B cell (primary cell): ENCODE measurements around the gene SYNE2. TPM values are rescaled to one million over a fixed set of nuclear protein-coding genes. Genes with fewer than 3 reads are reported as not detected.

ENCODE experiments used
- ATAC-seq: fragments of 200-7000 bp; cut with Tn5 transposase; one replicate; pipeline ENCODE4 v1.10.0; 2021; ENCODE audit warnings: low read depth, mild to moderate bottlenecking, moderate number of reproducible peaks, moderate library complexity
- CTCF ChIA-PET: fragments of 350-600 bp; sonication (Branson Sonifier 250); formaldehyde crosslinking; loops from one replicate; lab custom pipeline; 2021; ENCODE audit warnings: antibody characterized with exemption, inconsistent platforms; lab: Charles Lee
- POLR2A ChIA-PET: fragments of 350-600 bp; sonication (Branson Sonifier 250); formaldehyde crosslinking; loops from one replicate; lab custom pipeline; 2021; ENCODE audit warnings: antibody characterized with exemption; lab: Charles Lee
- DNase-seq: peaks from one replicate; pipeline ENCODE4 v3.0.0; 2013
- H2AFZ ChIP-seq: 2 replicates; pipeline ENCODE4 v1.6.1; 2012; ENCODE audit warnings: mild to moderate bottlenecking, low read depth, low read length; ENCODE audit not compliant: insufficient read depth, poor library complexity, severe bottlenecking
- H3K27ac ChIP-seq, 2 donors: 1 replicate in 1 of 2; 2 replicates in 1 of 2; pipeline ENCODE4 v1.5.1; 2012 to 2013; ENCODE audit warnings: low read length in 2 of 2, mild to moderate bottlenecking in 2 of 2, moderate library complexity in 1 of 2
- H3K27me3 ChIP-seq, 4 experiments: fragments of 200-600 bp in 1 of 4; sonication (generic) in 1 of 4; replicated peaks in 1 of 4; 1 replicate in 2 of 4; 2 replicates in 2 of 4; pipeline versions ENCODE4 v1.6.1 to v1.7.0; 2013 to 2016; ENCODE audit warnings: low read length in 3 of 4, mild to moderate bottlenecking in 2 of 4, mixed read lengths in 1 of 4, moderate library complexity in 1 of 4; ENCODE audit not compliant: insufficient read depth in 4 of 4, control insufficient read depth in 3 of 4; ENCODE audit errors: control extremely low read depth in 1 of 4
- H3K36me3 ChIP-seq, 2 experiments: replicated peaks in 1 of 2; 1 replicate in 1 of 2; 2 replicates in 1 of 2; pipeline versions ENCODE4 v1.6.1 to v1.7.1; 2013; ENCODE audit warnings: low read length in 1 of 2; ENCODE audit not compliant: insufficient read depth in 2 of 2, control insufficient read depth in 1 of 2; ENCODE audit errors: control extremely low read depth in 1 of 2, extremely low read depth in 1 of 2
- H3K4me1 ChIP-seq, 2 donors: fragments of 200-600 bp in 1 of 2; sonication (generic) in 1 of 2; 1 replicate in 1 of 2; 2 replicates in 1 of 2; pipeline versions ENCODE4 v1.5.1 to v1.6.1; 2013 to 2017; ENCODE audit warnings: low read length in 2 of 2; ENCODE audit not compliant: control insufficient read depth in 2 of 2, insufficient read depth in 2 of 2
- H3K4me2 ChIP-seq: replicated peaks from 2 replicates; pipeline ENCODE3; 2012; ENCODE audit warnings: mild to moderate bottlenecking, low read depth, low read length; ENCODE audit not compliant: poor library complexity, severe bottlenecking
- H3K4me3 ChIP-seq, 5 experiments: fragments of 200-600 bp in 1 of 5; sonication (generic) in 1 of 5; 1 replicate in 3 of 5; 2 replicates in 2 of 5; pipeline versions ENCODE4 v1.5.1 to v1.7.0; 2011 to 2016; ENCODE audit warnings: low read length in 4 of 5, mild to moderate bottlenecking in 4 of 5, low read depth in 2 of 5, control low read depth in 1 of 5, moderate library complexity in 1 of 5; ENCODE audit not compliant: insufficient read depth in 1 of 5; ENCODE audit errors: control extremely low read depth in 1 of 5, extremely low read depth in 1 of 5
- H3K79me2 ChIP-seq: fragments of 200-600 bp; sonication (generic); one replicate; pipeline ENCODE4 v1.6.0; 2016; ENCODE audit warnings: low read length; ENCODE audit not compliant: control insufficient read depth, insufficient read depth
- H3K9ac ChIP-seq: fragments of 200-600 bp; sonication (generic); 2 replicates; pipeline ENCODE4 v1.6.1; 2017; ENCODE audit warnings: mild to moderate bottlenecking, low read length, moderate library complexity
- H3K9me3 ChIP-seq, 3 donors: one replicate each; pipeline versions ENCODE4 v1.6.1 to v1.7.1; 2013; ENCODE audit warnings: low read length in 2 of 3; ENCODE audit not compliant: control insufficient read depth in 2 of 3, insufficient read depth in 1 of 3; ENCODE audit errors: control extremely low read depth in 1 of 3
- H4K20me1 ChIP-seq: 2 replicates; pipeline ENCODE4 v1.6.0; 2012; ENCODE audit warnings: mild to moderate bottlenecking, low read length; ENCODE audit not compliant: insufficient read depth, control insufficient read depth, poor library complexity, severe bottlenecking
- H3K27ac Mint-ChIP-seq: one replicate; pipeline ENCODE4 v1.8.0; 2021; ENCODE audit warnings: mixed read lengths
- H3K27me3 Mint-ChIP-seq: one replicate; pipeline ENCODE4 v1.8.0; 2021; ENCODE audit warnings: mixed read lengths
- H3K4me1 Mint-ChIP-seq: one replicate; pipeline ENCODE4 v1.8.0; 2021; ENCODE audit warnings: mixed read lengths
- H3K4me3 Mint-ChIP-seq: one replicate; pipeline ENCODE4 v1.8.0; 2021; ENCODE audit warnings: mixed read lengths
- H3K9me3 Mint-ChIP-seq: one replicate; pipeline ENCODE4 v1.8.0; 2022; ENCODE audit warnings: mixed read lengths; ENCODE audit not compliant: insufficient read depth
- EZH2 ChIP-seq: IDR thresholded peaks from 2 replicates; pipeline ENCODE4 v1.6.1; 2012; ENCODE audit warnings: borderline replicate concordance, low read depth, mild to moderate bottlenecking, moderate library complexity, low read length; ENCODE audit not compliant: insufficient read depth, poor library complexity, severe bottlenecking
- WGBS: methylation state at CpG from one replicate; pipeline ENCODE4 v1.1.5; 2013; ENCODE audit warnings: missing lambda C conversion rate; ENCODE audit not compliant: insufficient coverage; 5-methylcytosine and 5-hydroxymethylcytosine counted together
- intact Hi-C: fragments of 100-400 bp; cut with micrococcal nuclease; formaldehyde crosslinking; loops from one replicate; pipeline ENCODE4 v1.10.0; 2022
- polyA plus RNA-seq: library from polyadenylated mRNA; depleted of rRNA; stranded (reverse); fragments of >200 nt; gene quantifications from 2 replicates; pipeline ENCODE4 v1.2.3, GENCODE V29; 2012
- total RNA-seq, 2 donors: library from RNA; stranded (reverse); fragments of 120-200 nt in 1 of 2; gene quantifications; 1 replicate in 1 of 2; 2 replicates in 1 of 2; pipeline versions ENCODE4 v1.2.3 to v1.2.4, GENCODE V29; 2013 to 2022
- TF ChIP-seq, protein P1 (sequence below): fragments of 200-600 bp; IDR thresholded peaks from one replicate; pipeline ENCODE4 v1.8.0; 2022; ENCODE audit warnings: antibody characterized with exemption, mild to moderate bottlenecking

SYNE2 gene
- total and polyA plus RNA-seq, 2 donors (not counting 1 experiment from before 2014, with no cell fraction given): 39.5 to 105 TPM

DNA sequence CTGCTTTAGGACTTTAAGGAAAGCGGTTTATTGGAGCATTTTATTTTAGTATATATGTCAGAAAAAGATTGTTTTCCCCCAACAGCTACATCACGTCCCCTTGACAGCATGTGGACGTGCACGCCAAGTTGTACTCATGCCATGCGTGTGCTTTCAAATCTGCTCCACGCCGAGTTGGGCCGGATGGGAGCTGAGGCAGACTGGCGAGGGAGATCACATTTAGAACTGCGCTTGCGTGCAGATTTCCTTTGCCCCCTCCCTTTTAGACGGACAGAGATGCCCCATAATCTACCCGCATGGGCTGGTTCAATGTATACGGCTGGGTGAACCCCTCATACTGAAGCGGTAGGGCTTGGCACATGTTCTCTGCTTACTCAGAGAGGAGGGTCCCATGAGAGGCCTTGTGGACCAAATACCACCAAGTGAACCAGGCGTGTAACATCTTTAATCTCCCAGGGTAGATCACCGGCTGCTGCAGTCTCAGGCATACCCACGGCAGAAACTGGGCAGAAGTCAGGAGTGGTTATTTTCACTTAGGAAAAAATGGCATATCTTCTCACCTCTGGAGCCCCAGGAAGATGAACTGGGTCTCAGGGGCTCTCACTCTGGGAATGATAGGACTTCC lies 349.2 kb downstream of the SYNE2 start:
- Mint-ChIP-seq H3K9me3 (no peaks in the 10 kb centered on the region), H3K4me1 (peaks cover 45% of the 10 kb centered on the region), H3K27ac (peak overlapping the region; percentile 71), H3K27me3 (no peaks in the 10 kb centered on the region), H3K4me3 (no peak overlapping the region)
- no peak for DNase-seq
- H3K4me2 ChIP-seq: no peak overlapping the region
- intact Hi-C loops: no loop called here
- H3K4me1 ChIP-seq: peaks cover 26 to 27% of the 10 kb centered on the region in 2 donors
- ChIA-PET CTCF (interaction anchor here (1.2 to 1.3 kb wide), 2 partner anchors 11 to 43 kb away, joined by 3 to 5 read pairs; no protein-coding TSS in a partner anchor), POLR2A (interaction anchor here (3.6 kb wide), 1 partner anchor 7 kb away, joined by 13 read pairs; no protein-coding TSS in a partner anchor)
- H3K4me3 ChIP-seq: no peak overlapping the region
- H4K20me1 ChIP-seq: no peaks in the 10 kb centered on the region
- ATAC-seq: no peak
- TF ChIP-seq EZH2: no peak
- TF ChIP-seq, protein P1, sequence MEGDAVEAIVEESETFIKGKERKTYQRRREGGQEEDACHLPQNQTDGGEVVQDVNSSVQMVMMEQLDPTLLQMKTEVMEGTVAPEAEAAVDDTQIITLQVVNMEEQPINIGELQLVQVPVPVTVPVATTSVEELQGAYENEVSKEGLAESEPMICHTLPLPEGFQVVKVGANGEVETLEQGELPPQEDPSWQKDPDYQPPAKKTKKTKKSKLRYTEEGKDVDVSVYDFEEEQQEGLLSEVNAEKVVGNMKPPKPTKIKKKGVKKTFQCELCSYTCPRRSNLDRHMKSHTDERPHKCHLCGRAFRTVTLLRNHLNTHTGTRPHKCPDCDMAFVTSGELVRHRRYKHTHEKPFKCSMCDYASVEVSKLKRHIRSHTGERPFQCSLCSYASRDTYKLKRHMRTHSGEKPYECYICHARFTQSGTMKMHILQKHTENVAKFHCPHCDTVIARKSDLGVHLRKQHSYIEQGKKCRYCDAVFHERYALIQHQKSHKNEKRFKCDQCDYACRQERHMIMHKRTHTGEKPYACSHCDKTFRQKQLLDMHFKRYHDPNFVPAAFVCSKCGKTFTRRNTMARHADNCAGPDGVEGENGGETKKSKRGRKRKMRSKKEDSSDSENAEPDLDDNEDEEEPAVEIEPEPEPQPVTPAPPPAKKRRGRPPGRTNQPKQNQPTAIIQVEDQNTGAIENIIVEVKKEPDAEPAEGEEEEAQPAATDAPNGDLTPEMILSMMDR: no peak
- H2AFZ ChIP-seq: no peak overlapping the region
- H3K79me2 ChIP-seq: peaks cover 22% of the 10 kb centered on the region
- peaks cover 2 to 4% of the 10 kb centered on the region in 2 experiments for H3K36me3 ChIP-seq
- H3K9ac ChIP-seq: no peak overlapping the region
- no peaks in the 10 kb centered on the region for H3K9me3 ChIP-seq
- WGBS: 95% methylated on average over 16 of the region's 18 CpGs
- no peaks in the 10 kb centered on the region for H3K27me3 ChIP-seq
- no peak overlapping the region for H3K27ac ChIP-seq

DNA sequence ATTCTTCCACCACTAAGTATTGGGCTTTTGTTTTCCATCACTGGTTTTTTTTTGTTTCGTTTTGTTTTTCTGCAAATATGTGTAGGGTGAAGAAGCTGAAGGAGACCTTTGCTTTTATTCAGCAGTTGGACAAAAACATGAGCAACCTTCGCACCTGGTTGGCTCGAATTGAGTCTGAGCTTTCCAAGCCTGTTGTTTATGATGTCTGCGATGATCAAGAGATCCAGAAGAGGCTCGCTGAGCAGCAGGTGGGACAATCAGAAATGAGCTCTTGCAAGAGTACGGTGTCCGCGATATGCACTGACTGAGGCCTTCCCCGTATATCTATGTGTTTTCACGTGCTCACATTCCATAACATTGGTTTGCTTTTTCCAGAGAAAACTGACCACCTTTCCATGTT lies 349.9 kb downstream of the SYNE2 start:
- Mint-ChIP-seq H3K9me3 (no peaks in the 10 kb centered on the region), H3K27me3 (no peaks in the 10 kb centered on the region), H3K27ac (peak overlapping the region; percentile 71), H3K4me1 (peaks cover 38% of the 10 kb centered on the region), H3K4me3 (no peak overlapping the region)
- no peak overlapping the region for H3K4me2 ChIP-seq
- no peaks in the 10 kb centered on the region for H4K20me1 ChIP-seq
- H3K4me3 ChIP-seq: no peak overlapping the region
- peaks cover 20 to 23% of the 10 kb centered on the region in 2 donors for H3K4me1 ChIP-seq
- CTCF ChIA-PET: interaction anchor here (0.9 to 1.2 kb wide), 2 partner anchors 12 to 93 kb away, joined by 4 to 5 read pairs; no protein-coding TSS in a partner anchor
- no peak overlapping the region for H3K9ac ChIP-seq
- peak overlapping the region in 1 of 2 donors; percentile 78 for H3K27ac ChIP-seq
- 99% methylated on average over 10 of the region's 10 CpGs for WGBS
- intact Hi-C loops: no loop called here
- ATAC-seq (no peak), DNase-seq (no peak)
- no peak for TF ChIP-seq EZH2
- POLR2A ChIA-PET: no interaction called here
- H2AFZ ChIP-seq: no peak overlapping the region
- H3K36me3 ChIP-seq: peaks cover 2 to 4% of the 10 kb centered on the region in 2 experiments
- no peaks in the 10 kb centered on the region for H3K9me3 ChIP-seq
- peaks cover 18% of the 10 kb centered on the region for H3K79me2 ChIP-seq
- no peaks in the 10 kb centered on the region for H3K27me3 ChIP-seq
